Neuronal stem cell (in vitro differentiated cells): ENCODE results near the gene RAD51C.

Experiments used
- DNase-seq: peaks from one replicate; pipeline ENCODE4 v3.0.0-alpha.2; 2013; ENCODE audit warnings: low spot score
- H2AFZ ChIP-seq: one replicate; pipeline ENCODE4 v1.6.1; 2013; ENCODE audit warnings: mild to moderate bottlenecking, low read length, inconsistent platforms
- H2AK5ac ChIP-seq: 2 replicates; pipeline ENCODE4 v1.6.1; 2013; ENCODE audit warnings: low read depth, mild to moderate bottlenecking, inconsistent platforms, low read length, moderate library complexity, mixed read lengths
- H2BK120ac ChIP-seq: 2 replicates; pipeline ENCODE4 v1.6.1; 2013; ENCODE audit warnings: low read depth, mild to moderate bottlenecking, inconsistent platforms, low read length, moderate library complexity, mixed read lengths
- H2BK12ac ChIP-seq: one replicate; pipeline ENCODE4 v1.6.1; 2013; ENCODE audit warnings: low read length, inconsistent platforms
- H2BK15ac ChIP-seq: 2 replicates; pipeline ENCODE4 v1.6.1; 2013; ENCODE audit warnings: mild to moderate bottlenecking, low read length, inconsistent platforms, mixed read lengths
- H2BK5ac ChIP-seq: one replicate; pipeline ENCODE4 v1.6.1; 2013; ENCODE audit warnings: inconsistent platforms, mild to moderate bottlenecking, low read length, moderate library complexity
- H3K14ac ChIP-seq: one replicate; pipeline ENCODE4 v1.6.1; 2013; ENCODE audit warnings: low read length, inconsistent platforms
- H3K18ac ChIP-seq: 2 replicates; pipeline ENCODE4 v1.6.1; 2013; ENCODE audit warnings: low read length, inconsistent platforms
- H3K23ac ChIP-seq: 2 replicates; pipeline ENCODE4 v1.6.1; 2013; ENCODE audit warnings: low read depth, mild to moderate bottlenecking, mixed read lengths, low read length, inconsistent platforms; ENCODE audit not compliant: poor library complexity
- H3K27ac ChIP-seq: replicated peaks from 3 replicates; pipeline ENCODE4 v1.5.1; 2013; ENCODE audit warnings: low read length, inconsistent platforms
- H3K27me3 ChIP-seq, 3 experiments: 2 replicates each; pipeline ENCODE4 v1.6.1; 2013; ENCODE audit warnings: low read length in 3 of 3, mild to moderate bottlenecking in 2 of 3, inconsistent platforms in 1 of 3, low read depth in 1 of 3, mixed read lengths in 1 of 3, moderate library complexity in 1 of 3; ENCODE audit not compliant: control insufficient read depth in 3 of 3, insufficient read depth in 3 of 3
- H3K36me3 ChIP-seq, 2 donors: replicated peaks in 1 of 2; 2 replicates each; pipeline ENCODE4 v1.6.1; 2013; ENCODE audit warnings: low read length in 2 of 2; ENCODE audit not compliant: control insufficient read depth in 2 of 2, insufficient read depth in 2 of 2
- H3K4ac ChIP-seq: 2 replicates; pipeline ENCODE4 v1.6.1; 2013; ENCODE audit warnings: inconsistent platforms, mild to moderate bottlenecking, low read length, moderate library complexity
- H3K4me1 ChIP-seq, 2 donors: 1 replicate in 1 of 2; 2 replicates in 1 of 2; pipeline ENCODE4 v1.6.1; 2013; ENCODE audit warnings: low read length in 2 of 2, low read depth in 1 of 2; ENCODE audit not compliant: control insufficient read depth in 2 of 2, insufficient read depth in 1 of 2
- H3K4me2 ChIP-seq: one replicate; pipeline ENCODE4 v1.6.1; 2013; ENCODE audit warnings: mild to moderate bottlenecking, low read length, inconsistent platforms; ENCODE audit not compliant: insufficient read depth, poor library complexity, severe bottlenecking
- H3K4me3 ChIP-seq, 2 donors: 2 replicates each; pipeline ENCODE4 v1.5.1; 2013; ENCODE audit warnings: low read length in 2 of 2, mild to moderate bottlenecking in 2 of 2, inconsistent platforms in 1 of 2, moderate library complexity in 1 of 2
- H3K79me1 ChIP-seq: one replicate; pipeline ENCODE4 v1.6.1; 2013; ENCODE audit warnings: low read depth, mild to moderate bottlenecking, inconsistent platforms, low read length, moderate library complexity
- H3K9ac ChIP-seq: one replicate; pipeline ENCODE4 v1.6.1; 2013; ENCODE audit warnings: mild to moderate bottlenecking, low read depth, low read length, inconsistent platforms; ENCODE audit not compliant: poor library complexity
- H3K9me3 ChIP-seq, 2 donors: replicated peaks in 1 of 2; 2 replicates each; pipeline versions ENCODE3 to v1.6.1; 2013; ENCODE audit warnings: low read length in 2 of 2, mild to moderate bottlenecking in 2 of 2, inconsistent platforms in 1 of 2, low read depth in 1 of 2, mixed read lengths in 1 of 2, moderate library complexity in 1 of 2; ENCODE audit not compliant: control insufficient read depth in 2 of 2, insufficient read depth in 1 of 2
- H4K8ac ChIP-seq: one replicate; pipeline ENCODE4 v1.6.1; 2013; ENCODE audit warnings: low read depth, mild to moderate bottlenecking, inconsistent platforms, low read length, moderate library complexity
- H4K91ac ChIP-seq: one replicate; pipeline ENCODE4 v1.6.1; 2013; ENCODE audit warnings: low read length, low read depth, mild to moderate bottlenecking, inconsistent platforms; ENCODE audit not compliant: poor library complexity
- WGBS, 2 donors: extraction: QIAGEN DNeasy Blood & Tissue Kit; methylation state at CpG; one replicate each; pipeline ENCODE4 v1.1.7; 2013; ENCODE audit warnings: missing lambda C conversion rate in 2 of 2, mixed read lengths in 1 of 2; ENCODE audit not compliant: insufficient read length in 2 of 2, insufficient replicate concordance in 1 of 2; ENCODE audit errors: extremely low coverage in 2 of 2; 5-methylcytosine and 5-hydroxymethylcytosine counted together

Gene RAD51C

DNA sequence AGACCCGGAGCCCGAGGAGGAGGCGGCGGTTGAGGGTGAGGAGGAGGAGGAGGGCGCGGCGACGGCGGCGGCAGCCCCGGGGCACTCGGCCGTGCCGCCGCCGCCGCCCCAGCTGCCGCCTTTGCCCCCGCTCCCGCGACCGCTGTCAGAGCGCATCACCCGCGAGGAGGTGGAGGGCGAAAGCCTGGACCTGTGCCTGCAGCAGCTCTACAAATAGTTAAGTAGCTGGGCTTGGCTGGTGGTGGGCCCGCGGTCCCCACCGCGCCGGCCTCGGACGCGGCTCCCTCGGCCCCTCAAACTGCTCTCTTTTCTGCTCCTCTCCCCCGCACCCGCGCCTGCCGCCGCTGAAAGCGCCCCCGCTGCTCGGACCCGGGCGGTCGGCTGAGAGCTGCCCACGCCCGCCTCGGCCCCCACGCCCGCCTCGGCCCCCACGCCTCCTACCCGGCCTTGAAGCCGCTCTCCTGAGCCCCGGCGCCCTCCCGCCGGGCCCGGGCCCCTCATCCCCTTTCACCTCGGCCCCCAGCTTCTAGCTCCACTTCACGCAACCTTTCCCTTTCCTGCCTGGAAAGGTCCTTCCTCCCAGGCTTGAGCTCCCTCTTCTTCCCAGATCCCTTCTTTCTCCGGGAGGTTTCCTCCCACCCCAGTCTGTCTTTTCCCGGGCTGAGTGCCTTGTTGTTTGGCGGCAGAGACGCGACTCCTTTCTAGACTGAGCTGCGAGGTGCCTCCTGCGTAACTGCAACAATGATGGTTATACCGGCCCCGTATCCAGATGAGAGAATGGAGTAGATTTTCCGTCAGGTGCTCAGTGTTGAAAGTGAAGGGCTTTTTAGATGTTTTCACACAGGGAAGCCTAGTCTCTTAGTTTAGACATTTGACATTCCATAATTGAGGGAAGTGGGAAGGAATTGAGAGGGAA is 64.1 kb downstream of the RAD51C start:
- peak overlapping the region; percentile 83 for H3K27ac ChIP-seq
- H3K4ac ChIP-seq: no peak overlapping the region
- peaks cover 0 to 2% of the 10 kb centered on the region in 2 donors for H3K4me1 ChIP-seq
- peak overlapping the region; percentile 82 for H3K23ac ChIP-seq
- no peak overlapping the region for H2BK15ac ChIP-seq
- H2BK12ac ChIP-seq: no peak overlapping the region
- no peaks in the 10 kb centered on the region for H3K27me3 ChIP-seq
- H4K91ac ChIP-seq: no peak overlapping the region
- H2AFZ ChIP-seq: peak overlapping the region; percentile 97
- peaks cover 0 to 3% of the 10 kb centered on the region in 2 donors for H3K36me3 ChIP-seq
- H3K4me2 ChIP-seq: peak overlapping the region; percentile 75
- H3K79me1 ChIP-seq: no peaks in the 10 kb centered on the region
- peak overlapping the region; percentile 65 for H3K14ac ChIP-seq
- DNase-seq: peak; percentile 24
- peak overlapping the region; percentile 96 for H3K4me3 ChIP-seq
- WGBS, 2 donors: no CpG with 5 or more reads among the region's 72 CpGs
- no peak overlapping the region for H4K8ac ChIP-seq
- no peaks in the 10 kb centered on the region for H3K9me3 ChIP-seq
- peak overlapping the region; percentile 91 for H2BK5ac ChIP-seq
- H2BK120ac ChIP-seq: peak overlapping the region; percentile 56
- H2AK5ac ChIP-seq: peak overlapping the region; percentile 10
- H3K18ac ChIP-seq: peak overlapping the region; percentile 98
- H3K9ac ChIP-seq: peak overlapping the region; percentile 94

- no peak overlapping the region for H2BK5ac ChIP-seq
- WGBS, 2 donors: no CpG with 5 or more reads among the region's 5 CpGs
- no peak for DNase-seq
- H2AK5ac ChIP-seq: no peak overlapping the region
- H3K4me2 ChIP-seq: peak overlapping the region; percentile 75
- no peak overlapping the region for H3K27ac ChIP-seq
- H2BK120ac ChIP-seq: no peak overlapping the region
- peaks cover 0 to 7% of the 10 kb centered on the region in 2 donors for H3K36me3 ChIP-seq
- H3K23ac ChIP-seq: no peak overlapping the region
- H3K18ac ChIP-seq: no peak overlapping the region
- peaks cover 1% of the 10 kb centered on the region for H3K79me1 ChIP-seq
- H3K4me1 ChIP-seq: peaks cover 0 to 2% of the 10 kb centered on the region in 2 donors
- no peak overlapping the region for H4K8ac ChIP-seq
- H3K9me3 ChIP-seq: no peaks in the 10 kb centered on the region
- H2BK12ac ChIP-seq: no peak overlapping the region
- H2BK15ac ChIP-seq: no peak overlapping the region
- peak overlapping the region; percentile 96 for H3K4me3 ChIP-seq
- H3K27me3 ChIP-seq: no peaks in the 10 kb centered on the region
- no peak overlapping the region for H3K14ac ChIP-seq
- peak overlapping the region; percentile 97 for H2AFZ ChIP-seq
- no peak overlapping the region for H4K91ac ChIP-seq
- H3K9ac ChIP-seq: no peak overlapping the region
- no peak overlapping the region for H3K4ac ChIP-seq
Measured at GRCh38 chr17:58757162-58757613, 64.8 kb downstream of the RAD51C start.

DNA sequence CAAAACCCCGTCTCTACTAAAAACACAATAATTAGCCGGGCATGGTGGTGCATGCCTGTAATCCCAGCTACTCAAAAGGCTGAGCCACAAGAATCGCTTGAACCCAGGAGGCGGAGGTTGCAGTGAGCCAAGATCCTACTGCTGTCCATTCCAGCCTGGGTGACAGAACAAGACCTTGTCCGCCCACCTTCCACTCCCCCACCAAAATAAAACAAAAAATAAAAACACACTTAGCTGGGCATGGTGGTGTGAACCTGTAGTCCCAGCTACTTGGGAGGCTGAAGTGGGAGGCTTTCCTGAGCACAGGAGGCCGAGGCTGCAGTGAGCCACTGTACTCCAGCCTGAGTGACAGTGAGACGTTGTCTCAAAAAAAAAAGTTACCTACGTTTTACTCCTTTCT is 66.5 kb downstream of the RAD51C start:
- Histone ChIP-seq H2BK5ac (no peak overlapping the region), H4K91ac (no peak overlapping the region), H3K4me3 (no peak overlapping the region), H2AFZ (no peak overlapping the region), H3K14ac (no peak overlapping the region), H3K4me1 (peaks cover 0 to 2% of the 10 kb centered on the region in 2 donors), H3K4ac (no peak overlapping the region), H2BK120ac (no peak overlapping the region), H3K27me3 (no peaks in the 10 kb centered on the region), H3K79me1 (peaks cover 1% of the 10 kb centered on the region), H3K9me3 (no peaks in the 10 kb centered on the region), H3K36me3 (peaks cover 0 to 7% of the 10 kb centered on the region in 2 donors), H3K9ac (no peak overlapping the region), H2BK15ac (no peak overlapping the region), H2BK12ac (no peak overlapping the region), H3K18ac (no peak overlapping the region), H3K27ac (no peak overlapping the region), H3K23ac (no peak overlapping the region), H2AK5ac (no peak overlapping the region), H3K4me2 (no peak overlapping the region), H4K8ac (no peak overlapping the region)
- DNase-seq: no peak
- no CpG with 5 or more reads among the region's 8 CpGs for WGBS, 2 donors

- H3K27ac ChIP-seq: no peak overlapping the region
- no peak overlapping the region for H3K4me3 ChIP-seq
- H4K91ac ChIP-seq: no peak overlapping the region
- peaks cover 0 to 7% of the 10 kb centered on the region in 2 donors for H3K36me3 ChIP-seq
- H2BK12ac ChIP-seq: no peak overlapping the region
- H3K4ac ChIP-seq: no peak overlapping the region
- no peak overlapping the region for H2AFZ ChIP-seq
- peaks cover 2 to 3% of the 10 kb centered on the region in 2 donors for H3K4me1 ChIP-seq
- H2BK5ac ChIP-seq: no peak overlapping the region
- no peak overlapping the region for H2BK15ac ChIP-seq
- no peak overlapping the region for H3K9ac ChIP-seq
- H3K27me3 ChIP-seq: no peaks in the 10 kb centered on the region
- no CpG with 5 or more reads among the region's 2 CpGs for WGBS, 2 donors
- no peak overlapping the region for H3K14ac ChIP-seq
- peaks cover 3% of the 10 kb centered on the region for H3K79me1 ChIP-seq
- no peak overlapping the region for H2AK5ac ChIP-seq
- H3K23ac ChIP-seq: no peak overlapping the region
- no peak for DNase-seq
- no peak overlapping the region for H3K4me2 ChIP-seq
- H2BK120ac ChIP-seq: no peak overlapping the region
- H4K8ac ChIP-seq: no peak overlapping the region
- H3K18ac ChIP-seq: no peak overlapping the region
- H3K9me3 ChIP-seq: no peaks in the 10 kb centered on the region
Measured at GRCh38 chr17:58759522-58759921, 67.1 kb downstream of the RAD51C start.
